Measurements from ENCODE around the gene DCTN3. TPM values are rescaled to one million over a fixed set of nuclear protein-coding genes. Genes with fewer than 3 reads are reported as not detected.
A peak's percentile ranks its signal among the peaks of the same experiment; 100 is the strongest.
"Not testable (repeated sequence)": the region's sequence is repeated elsewhere in the genome, so short reads cannot be mapped to it uniquely, and the experiment has no call there.

DCTN3 gene
- total RNA-seq, 2 donors from 2014 or later = 36.1 to 39.9 TPM

- TF ChIP-seq CTCF (IDR thresholded peaks at IDR 0.05) (no peak), POLR2A (IDR thresholded peaks at IDR 0.05) (no peak)
- Histone ChIP-seq H3K36me3 (replicated peaks in 1 of 2; ENCODE audit: insufficient read depth in 1 of 2, low read depth in 2 of 2) (no peaks in the 10 kb centered on the region), H3K9me3 (no peaks in the 10 kb centered on the region), H3K4me3 (no peak overlapping the region), H3K4me1 (peaks cover 39% of the 10 kb centered on the region), H3K27ac (peak overlapping the region in 1 of 4 donors; percentile 49), H3K27me3 (no peaks in the 10 kb centered on the region)
- intact Hi-C loops (cut with DNase I) = no loop called here
- ATAC-seq = no peak
- no peak for DNase-seq
Measured at GRCh38 chr9:34644766-34645314, 24.5 kb upstream of the DCTN3 start.

- Histone ChIP-seq H3K4me1 (peaks cover 38% of the 10 kb centered on the region), H3K27ac (no peak overlapping the region), H3K27me3 (no peaks in the 10 kb centered on the region), H3K4me3 (no peak overlapping the region), H3K36me3 (replicated peaks in 1 of 2; ENCODE audit: insufficient read depth in 1 of 2, low read depth in 2 of 2) (no peaks in the 10 kb centered on the region), H3K9me3 (no peaks in the 10 kb centered on the region)
- intact Hi-C loops (cut with DNase I) = no loop called here
- ATAC-seq = no peak
- 100% methylated on average over 1 of the region's 1 CpG for WGBS, 2 donors
- DNase-seq = no peak
- TF ChIP-seq CTCF (IDR thresholded peaks at IDR 0.05) = no peak
Measured at GRCh38 chr9:34642679-34643078, 22.4 kb upstream of the DCTN3 start.

GRCh38 chr9:34639322-34639721 lies 19.0 kb upstream of the DCTN3 start:
- intact Hi-C loops (cut with DNase I); H3K4me3 ChIP-seq: not testable (repeated sequence)

GRCh38 chr9:34638138-34638445 lies 17.8 kb upstream of the DCTN3 start:
- Histone ChIP-seq H3K27ac (peak overlapping the region; percentile 71 to 84 (median 79)), H3K4me1 (peaks cover 28% of the 10 kb centered on the region), H3K9me3 (no peaks in the 10 kb centered on the region), H3K27me3 (no peaks in the 10 kb centered on the region), H3K36me3 (replicated peaks in 1 of 2; ENCODE audit: insufficient read depth in 1 of 2, low read depth in 2 of 2) (no peaks in the 10 kb centered on the region), H3K4me3 (peak overlapping the region; percentile 32 to 48)
- TF ChIP-seq POLR2A (IDR thresholded peaks at IDR 0.05) (peak in 1 of 3 donors; percentile 22), CTCF (IDR thresholded peaks at IDR 0.05) (no peak)
- no peak for ATAC-seq
- 5 to 15% methylated on average over 7 of the region's 7 CpGs for WGBS, 2 donors
- intact Hi-C loops (cut with DNase I) = no loop called here
- no peak for DNase-seq

More at GRCh38 chr9:34639322-34639721, 19.0 kb upstream of the DCTN3 start:
- not testable (repeated sequence) for ATAC-seq; H3K9me3 ChIP-seq; H3K36me3 ChIP-seq (replicated peaks in 1 of 2; ENCODE audit: insufficient read depth in 1 of 2, low read depth in 2 of 2); H3K27ac ChIP-seq; DNase-seq; H3K27me3 ChIP-seq
- H3K4me1 ChIP-seq = peaks cover 29% of the 10 kb centered on the region
- 86 to 97% methylated on average over 7 to 8 of the region's 8 CpGs for WGBS, 2 donors

- peak; percentile 97 for ATAC-seq
- intact Hi-C loops (cut with DNase I) = no loop called here
- Histone ChIP-seq H3K4me3 (peak within 1 kb of the TSS; percentile 32 to 48), H3K27ac (peak within 1 kb of the TSS; percentile 71 to 84 (median 79)), H3K4me1 (peaks cover 28% of the 10 kb centered on the region), H3K36me3 (replicated peaks in 1 of 2; ENCODE audit: insufficient read depth in 1 of 2, low read depth in 2 of 2) (no peaks in the 10 kb centered on the region), H3K27me3 (no peaks in the 10 kb centered on the region), H3K9me3 (no peaks in the 10 kb centered on the region)
- WGBS, 2 donors = 0 to 1% methylated on average over 4 to 46 of the region's 74 CpGs
- TF ChIP-seq POLR2A (IDR thresholded peaks at IDR 0.05) = peak; percentile 75 to 79 (median 75)
- peak in 1 of 7 experiments; percentile 28 for TF ChIP-seq CTCF (IDR thresholded peaks at IDR 0.05)
- peak; percentile 93 to 95 (median 94) for DNase-seq
Measured at GRCh38 chr9:34637356-34638137, 17.3 kb upstream of the DCTN3 start, which contains the start of gene SIGMAR1. Gene SIGMAR1 (minus strand): TSS chr9:34637787. CDS start chr9:34637697, 90 bp downstream.

All from body of pancreas (tissue), 4 donors.